RWPE2 (cell line): ENCODE results near the gene ASXL3.

Source experiments
- ATAC-seq: fragments of 200-7000 bp; cut with Tn5 transposase; 3 replicates; pipeline ENCODE4 v1.9.1; 2021; ENCODE audit warnings: low read depth
- DNase-seq: peaks from one replicate; pipeline ENCODE4 v3.0.0-alpha.2; 2020; ENCODE audit warnings: low spot score
- H3K27ac ChIP-seq: fragments of 450-650 bp; 2 replicates; pipeline ENCODE4 v1.5.1; 2017; ENCODE audit warnings: mild to moderate bottlenecking; ENCODE audit not compliant: poor library complexity, severe bottlenecking
- H3K27me3 ChIP-seq: fragments of 250-450 bp; sonication (Bioruptor Pico); 2 replicates; pipeline ENCODE4 v1.5.1; 2021; ENCODE audit warnings: mild to moderate bottlenecking, moderate library complexity; ENCODE audit not compliant: insufficient read depth, poor library complexity, severe bottlenecking
- H3K36me3 ChIP-seq: fragments of 250-450 bp; sonication (Bioruptor Pico); 2 replicates; pipeline ENCODE4 v1.5.1; 2020; ENCODE audit warnings: low read depth, mild to moderate bottlenecking, moderate library complexity
- H3K4me1 ChIP-seq: fragments of 250-450 bp; sonication (Bioruptor Pico); 2 replicates; pipeline ENCODE4 v1.5.1; 2021; ENCODE audit warnings: mild to moderate bottlenecking, moderate library complexity; ENCODE audit not compliant: insufficient read depth, poor library complexity, severe bottlenecking
- H3K4me3 ChIP-seq: fragments of 250-450 bp; sonication (Bioruptor Pico); 2 replicates; pipeline ENCODE4 v1.5.1; 2021; ENCODE audit warnings: mild to moderate bottlenecking, moderate library complexity; ENCODE audit not compliant: severe bottlenecking
- H3K9me3 ChIP-seq: fragments of 250-450 bp; sonication (Bioruptor Pico); 2 replicates; pipeline ENCODE4 v1.5.1; 2021; ENCODE audit warnings: mild to moderate bottlenecking, moderate library complexity; ENCODE audit not compliant: severe bottlenecking
- TF ChIP-seq, protein P1 (sequence below): fragments of 450-650 bp; IDR thresholded peaks from one replicate; pipeline ENCODE4 v1.5.1; 2017; ENCODE audit warnings: mild to moderate bottlenecking, moderate library complexity; ENCODE audit not compliant: poor library complexity, severe bottlenecking

ASXL3 gene

DNA sequence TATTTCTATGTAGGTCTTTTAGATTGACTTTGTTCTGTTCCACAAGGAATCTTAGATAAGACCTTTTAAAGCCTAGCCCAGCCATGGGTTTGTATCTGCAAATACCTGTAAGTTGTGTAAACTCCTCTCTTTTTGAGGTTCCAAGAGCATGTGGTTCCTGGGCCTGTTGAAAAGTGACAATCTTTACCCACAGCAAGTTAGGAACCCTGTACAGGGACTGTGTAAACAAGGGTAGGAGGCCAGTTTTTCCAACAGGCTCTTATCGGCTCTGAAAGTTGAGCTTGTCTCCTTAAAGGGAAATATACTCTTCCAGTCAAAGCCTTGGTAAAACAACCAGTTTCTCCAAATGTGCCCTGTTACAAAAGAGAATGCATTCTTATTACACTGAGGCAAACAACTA lies 15.3 kb upstream of the ASXL3 start:
- TF ChIP-seq, protein P1, sequence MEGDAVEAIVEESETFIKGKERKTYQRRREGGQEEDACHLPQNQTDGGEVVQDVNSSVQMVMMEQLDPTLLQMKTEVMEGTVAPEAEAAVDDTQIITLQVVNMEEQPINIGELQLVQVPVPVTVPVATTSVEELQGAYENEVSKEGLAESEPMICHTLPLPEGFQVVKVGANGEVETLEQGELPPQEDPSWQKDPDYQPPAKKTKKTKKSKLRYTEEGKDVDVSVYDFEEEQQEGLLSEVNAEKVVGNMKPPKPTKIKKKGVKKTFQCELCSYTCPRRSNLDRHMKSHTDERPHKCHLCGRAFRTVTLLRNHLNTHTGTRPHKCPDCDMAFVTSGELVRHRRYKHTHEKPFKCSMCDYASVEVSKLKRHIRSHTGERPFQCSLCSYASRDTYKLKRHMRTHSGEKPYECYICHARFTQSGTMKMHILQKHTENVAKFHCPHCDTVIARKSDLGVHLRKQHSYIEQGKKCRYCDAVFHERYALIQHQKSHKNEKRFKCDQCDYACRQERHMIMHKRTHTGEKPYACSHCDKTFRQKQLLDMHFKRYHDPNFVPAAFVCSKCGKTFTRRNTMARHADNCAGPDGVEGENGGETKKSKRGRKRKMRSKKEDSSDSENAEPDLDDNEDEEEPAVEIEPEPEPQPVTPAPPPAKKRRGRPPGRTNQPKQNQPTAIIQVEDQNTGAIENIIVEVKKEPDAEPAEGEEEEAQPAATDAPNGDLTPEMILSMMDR = no peak
- ATAC-seq = no peak

DNA sequence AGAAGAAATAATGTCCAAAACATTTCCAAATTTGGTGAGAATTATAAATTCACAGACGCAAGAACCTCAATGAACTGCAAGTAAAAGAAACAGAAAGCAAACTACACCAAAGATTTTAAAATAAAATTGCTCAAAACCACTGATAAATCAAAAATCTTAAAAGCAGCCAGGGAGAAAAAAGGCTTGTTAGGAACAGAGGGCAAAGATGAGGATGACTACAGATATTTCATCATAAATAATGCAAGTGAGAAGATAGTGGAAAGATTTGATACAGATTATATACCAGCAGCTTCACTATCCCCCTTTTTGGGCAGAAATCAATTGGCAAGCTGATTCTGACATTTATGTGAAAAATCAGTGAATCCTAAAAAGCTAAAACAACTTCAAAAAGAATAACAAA lies 10.3 kb upstream of the ASXL3 start:
- DNase-seq (no peak), ATAC-seq (no peak)
- Histone ChIP-seq H3K27me3 (peaks cover 4% of the 10 kb centered on the region), H3K27ac (no peak overlapping the region), H3K4me1 (no peaks in the 10 kb centered on the region), H3K36me3 (no peaks in the 10 kb centered on the region), H3K9me3 (peaks cover 4% of the 10 kb centered on the region), H3K4me3 (no peak overlapping the region)
- TF ChIP-seq, protein P1 = no peak

More for the DNA sequence above, 15.3 kb upstream of the ASXL3 start:
- DNase-seq = no peak
- H3K27me3 ChIP-seq = no peaks in the 10 kb centered on the region
- peaks cover 4% of the 10 kb centered on the region for H3K4me1 ChIP-seq
- no peaks in the 10 kb centered on the region for H3K36me3 ChIP-seq
- H3K9me3 ChIP-seq = peaks cover 4% of the 10 kb centered on the region
- H3K4me3 ChIP-seq = no peak overlapping the region
- H3K27ac ChIP-seq = no peak overlapping the region

DNA sequence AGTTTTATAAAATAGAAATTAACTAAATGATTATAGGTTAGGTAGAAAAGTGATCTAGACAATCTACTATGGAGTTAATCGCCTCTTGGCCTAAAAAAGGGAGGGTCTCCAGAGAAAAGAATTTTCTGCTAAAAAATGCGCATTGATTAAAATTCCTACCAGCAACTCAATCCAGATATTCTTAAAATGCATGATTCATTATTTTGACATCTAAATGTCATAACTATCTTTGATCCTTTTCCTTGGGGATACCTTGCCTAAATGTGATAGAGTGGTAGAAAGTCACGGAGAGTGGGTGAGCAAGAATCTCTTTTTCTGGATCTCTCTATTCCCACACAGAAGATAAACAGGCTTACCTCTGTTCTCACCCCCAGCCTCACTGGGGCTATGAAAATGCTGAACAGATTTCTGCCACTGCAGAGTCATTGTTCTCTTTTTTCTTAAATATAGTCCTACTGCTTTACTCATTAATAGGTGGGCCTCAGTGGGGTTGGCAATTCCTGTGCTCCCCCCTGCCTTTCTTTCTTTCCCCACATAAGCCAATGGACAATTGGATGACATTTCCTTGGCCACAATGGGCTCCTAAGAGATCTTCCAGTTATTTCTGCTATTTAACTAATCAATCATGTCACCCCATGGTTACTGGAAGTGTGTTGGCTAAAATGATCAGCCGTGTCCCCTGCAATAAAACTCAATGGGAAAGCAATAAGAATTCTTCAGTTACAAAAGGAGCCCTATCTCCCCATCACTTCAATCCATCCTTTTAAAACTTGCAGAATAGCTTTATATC lies 5.8 kb upstream of the ASXL3 start:
- Histone ChIP-seq H3K9me3 (peaks cover 3% of the 10 kb centered on the region), H3K27me3 (peaks cover 27% of the 10 kb centered on the region), H3K4me3 (no peak overlapping the region), H3K4me1 (no peaks in the 10 kb centered on the region), H3K27ac (no peak overlapping the region), H3K36me3 (no peaks in the 10 kb centered on the region)
- ATAC-seq (no peak), DNase-seq (no peak)
- TF ChIP-seq, protein P1 = no peak

DNA sequence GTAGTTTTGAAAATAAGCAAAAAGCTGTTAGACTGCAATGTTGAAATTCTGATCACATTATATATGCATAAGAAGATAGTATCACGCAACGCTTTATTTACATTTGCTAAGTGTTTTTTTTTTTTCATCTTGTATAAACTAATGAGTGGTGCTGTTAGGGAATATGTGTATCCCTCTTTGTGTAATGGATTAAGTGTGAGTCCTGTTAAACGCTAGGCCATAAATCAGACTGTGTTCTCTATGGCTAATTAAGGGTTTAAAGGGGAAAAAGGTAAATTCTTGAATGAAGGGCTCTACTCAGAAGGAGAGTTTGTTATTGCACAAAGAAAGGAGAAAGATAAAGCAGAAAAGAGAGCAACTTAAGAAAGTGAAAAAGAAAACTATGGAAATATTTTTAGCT lies 4.8 kb upstream of the ASXL3 start:
- TF ChIP-seq, protein P1 = no peak
- no peaks in the 10 kb centered on the region for H3K9me3 ChIP-seq
- H3K4me1 ChIP-seq = no peaks in the 10 kb centered on the region
- peaks cover 36% of the 10 kb centered on the region for H3K27me3 ChIP-seq
- H3K4me3 ChIP-seq = no peak overlapping the region
- DNase-seq (no peak), ATAC-seq (no peak)
- no peak overlapping the region for H3K27ac ChIP-seq
- H3K36me3 ChIP-seq = no peaks in the 10 kb centered on the region

DNA sequence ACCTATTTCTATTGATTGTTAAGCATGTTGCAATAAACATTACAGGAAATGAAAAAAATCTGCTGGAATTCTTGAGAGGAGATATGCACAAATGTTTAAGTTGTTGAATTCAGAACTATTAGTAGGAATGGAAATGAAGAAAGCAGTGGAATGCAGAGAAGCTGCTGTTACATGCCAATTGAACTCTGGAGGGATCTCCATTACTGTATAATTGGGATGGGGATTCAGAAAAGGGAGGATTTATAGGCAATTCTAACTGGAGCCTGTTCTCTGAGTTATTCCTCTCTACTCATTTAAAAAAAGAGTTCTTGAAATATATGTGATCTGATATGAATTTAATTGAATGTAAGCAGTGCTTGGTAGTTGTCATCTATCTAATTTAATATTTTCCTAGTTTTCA lies 2.6 kb upstream of the ASXL3 start:
- H3K27ac ChIP-seq = no peak overlapping the region
- ATAC-seq (no peak), DNase-seq (no peak)
- H3K4me3 ChIP-seq = no peak overlapping the region
- no peaks in the 10 kb centered on the region for H3K9me3 ChIP-seq
- H3K4me1 ChIP-seq = peaks cover 3% of the 10 kb centered on the region
- TF ChIP-seq, protein P1 = no peak
- H3K27me3 ChIP-seq = peaks cover 51% of the 10 kb centered on the region
- H3K36me3 ChIP-seq = no peaks in the 10 kb centered on the region
